ENCODE data around the gene GNA12.
"Not testable (repeated sequence)": the region's sequence is repeated elsewhere in the genome, so short reads cannot be mapped to it uniquely, and the experiment has no call there.

GNA12 gene

GRCh38 chr7:2688409-2689342 is 155.4 kb downstream of the GNA12 start:
- DNase-seq = peak; percentile 51

GRCh38 chr7:2687881-2688318 is 156.2 kb downstream of the GNA12 start, which contains the start of gene AMZ1:
Gene AMZ1, plus strand, starts transcription at chr7:2688202. Its CDS starts 12,250 bp downstream, at chr7:2700452.
- DNase-seq = peak; percentile 14

- DNase-seq = no peak
These were observed 156.7 kb downstream of the GNA12 start for GRCh38 chr7:2687338-2687869.

- no peak for DNase-seq
These were observed 158.0 kb downstream of the GNA12 start for GRCh38 chr7:2686101-2686500.

GRCh38 chr7:2684501-2684900 is 159.6 kb downstream of the GNA12 start:
- DNase-seq = no peak

GRCh38 chr7:2681929-2682799 is 161.9 kb downstream of the GNA12 start:
- DNase-seq = no peak

- DNase-seq = peak; percentile 84
These were observed 163.2 kb downstream of the GNA12 start for GRCh38 chr7:2680792-2681490.

- no peak for DNase-seq
These were observed 163.9 kb downstream of the GNA12 start for GRCh38 chr7:2680256-2680655.

GRCh38 chr7:2679135-2680127 is 164.7 kb downstream of the GNA12 start:
- DNase-seq = not testable (repeated sequence)

GRCh38 chr7:2678454-2678853 is 165.7 kb downstream of the GNA12 start:
- not testable (repeated sequence) for DNase-seq

Measured in eye (tissue), 1 donor.